HepG2 (cell line): ENCODE results near the gene XPR1. TPM values are rescaled to one million over a fixed set of nuclear protein-coding genes. Genes with fewer than 3 reads are reported as not detected.

Source experiments
- ATAC-seq: fragments of 200-7000 bp; cut with Tn5 transposase; 3 replicates; pipeline ENCODE4 v1.9.1; 2020; ENCODE audit warnings: mild to moderate bottlenecking, moderate library complexity
- BruUV-seq: library from RNA; stranded (reverse); fragments of 400-500 nt; replicated peaks from 2 replicates; lab custom pipeline; 2021; lab: Mats Ljungman, UMichigan
- CTCF ChIA-PET: fragments of 300-600 bp; formaldehyde crosslinking; extraction: SDS; loops from one replicate; lab custom pipeline; 2021; ENCODE audit warnings: low total read pairs, inconsistent platforms, low intra/inter-chr PET ratio; lab: Yijun Ruan, JAX
- POLR2A ChIA-PET: fragments of 350-600 bp; sonication (Branson Sonifier 250); formaldehyde crosslinking; loops from one replicate; lab custom pipeline; 2020; ENCODE audit warnings: antibody characterized with exemption, inconsistent platforms; lab: Yijun Ruan, JAX
- DNase-seq: peaks from one replicate; pipeline ENCODE4 v3.0.0-alpha.2; 2015; ENCODE audit warnings: low spot score
- FAIRE-seq: peaks from 3 replicates; lab custom pipeline; 2011; peaks lifted over from hg19 to GRCh38; lab: Jason Lieb, UNC
- H2AFZ ChIP-seq: one replicate; pipeline ENCODE4 v1.6.1; 2011; ENCODE audit warnings: low read length, inconsistent platforms
- H3K27ac ChIP-seq: fragments of 300-600 bp; 3 replicates; pipeline ENCODE4 v1.8.0; 2011; ENCODE audit warnings: mixed run types, mild to moderate bottlenecking, mixed read lengths, low read length, inconsistent platforms; ENCODE audit not compliant: insufficient read depth; ENCODE audit errors: extremely low read length
- H3K27me3 ChIP-seq, 2 experiments: fragments of 200-600 bp in 1 of 2; 2 replicates in 1 of 2; 3 replicates in 1 of 2; pipeline versions ENCODE4 v1.6.0 to v1.8.0; 2011; ENCODE audit warnings: low read length in 2 of 2, mild to moderate bottlenecking in 2 of 2, moderate library complexity in 2 of 2, inconsistent platforms in 1 of 2; ENCODE audit not compliant: insufficient read depth in 2 of 2, control insufficient read depth in 1 of 2
- H3K36me3 ChIP-seq, 2 experiments: fragments of 200-600 bp in 1 of 2; replicated peaks in 1 of 2; 2 replicates in 1 of 2; 3 replicates in 1 of 2; pipeline versions ENCODE4 v1.5.1 to v1.8.0; 2011; ENCODE audit warnings: low read length in 2 of 2, inconsistent platforms in 1 of 2; ENCODE audit not compliant: insufficient read depth in 2 of 2, control insufficient read depth in 1 of 2
- H3K4me1 ChIP-seq: 2 replicates; pipeline ENCODE4 v1.5.1; 2012; ENCODE audit warnings: low read length, inconsistent platforms; ENCODE audit not compliant: insufficient read depth
- H3K4me2 ChIP-seq: 2 replicates; pipeline ENCODE4 v1.6.0; 2011; ENCODE audit warnings: low read depth, low read length, inconsistent platforms
- H3K4me3 ChIP-seq, 3 experiments: fragments of 200-600 bp in 1 of 3; sonication (generic), shearing (Covaris generic) in 1 of 3; replicated peaks in 1 of 3; 2 replicates each; pipeline ENCODE4 v1.5.1; 2011 to 2016; ENCODE audit warnings: low read length in 3 of 3, inconsistent platforms in 2 of 3, low read depth in 2 of 3, mild to moderate bottlenecking in 2 of 3, control low read depth in 1 of 3, mixed read lengths in 1 of 3; ENCODE audit not compliant: insufficient read depth in 1 of 3
- H3K79me2 ChIP-seq: one replicate; pipeline ENCODE4 v1.6.1; 2011; ENCODE audit warnings: low read length, inconsistent platforms; ENCODE audit not compliant: insufficient read depth
- H3K9ac ChIP-seq: 2 replicates; pipeline ENCODE4 v1.6.0; 2011; ENCODE audit warnings: mild to moderate bottlenecking, low read depth, low read length, inconsistent platforms; ENCODE audit not compliant: insufficient read depth
- H3K9me3 ChIP-seq: 2 replicates; pipeline ENCODE4 v1.5.1; 2012; ENCODE audit warnings: mild to moderate bottlenecking, low read length
- H4K20me1 ChIP-seq: 2 replicates; pipeline ENCODE4 v1.6.0; 2011; ENCODE audit warnings: inconsistent platforms, mild to moderate bottlenecking, low read length, moderate library complexity; ENCODE audit not compliant: insufficient read depth
- ATF2 ChIP-seq: sonication (generic); formaldehyde crosslinking; IDR thresholded peaks from 2 replicates; pipeline ENCODE4 v1.4.0; 2020; ENCODE audit warnings: missing genetic modification reagents
- CHD2 ChIP-seq: IDR thresholded peaks from 2 replicates; pipeline ENCODE4 v1.6.1; 2011; ENCODE audit warnings: low read depth, low read length, improper control_type of control experiment
- DMAP1 ChIP-seq: IDR thresholded peaks from 2 replicates; pipeline ENCODE4 v1.6.1; 2016
- HHEX ChIP-seq: IDR thresholded peaks from 2 replicates; pipeline ENCODE4 v1.6.1; 2016; ENCODE audit warnings: control low read depth
- HNRNPUL1 ChIP-seq: fragments of 200-400 bp; formaldehyde crosslinking; IDR thresholded peaks from 2 replicates; pipeline ENCODE4 v1.6.1; 2017; ENCODE audit warnings: low read depth, mild to moderate bottlenecking, low read length, moderate library complexity
- POLR2AphosphoS2 ChIP-seq: IDR thresholded peaks from 2 replicates; pipeline ENCODE4 v1.6.1; 2011; ENCODE audit warnings: low read depth, low read length, improper control_type of control experiment
- PRMT3 ChIP-seq: sonication (generic); formaldehyde crosslinking; IDR thresholded peaks from 2 replicates; pipeline ENCODE4 v1.8.1; 2022; ENCODE audit warnings: low read depth, mild to moderate bottlenecking, moderate library complexity, missing genetic modification reagents, borderline replicate concordance
- ZFP36L1 ChIP-seq: sonication (generic); formaldehyde crosslinking; IDR thresholded peaks from 2 replicates; pipeline ENCODE4 v1.8.0; 2022; ENCODE audit warnings: mild to moderate bottlenecking, missing genetic modification reagents, moderate library complexity
- ZNF263 ChIP-seq: sonication (generic); formaldehyde crosslinking; IDR thresholded peaks from 2 replicates; pipeline ENCODE4 v1.4.0; 2020; ENCODE audit warnings: missing genetic modification reagents
- ZNF574 ChIP-seq: sonication (generic); formaldehyde crosslinking; IDR thresholded peaks from 2 replicates; pipeline ENCODE4 v1.4.0; 2020; ENCODE audit warnings: missing genetic modification reagents
- ZNF616 ChIP-seq: sonication (generic); formaldehyde crosslinking; IDR thresholded peaks from 2 replicates; pipeline ENCODE4 v1.5.0; 2020; ENCODE audit warnings: low read depth, mild to moderate bottlenecking, missing genetic modification reagents
- WGBS: methylation state at CpG from one replicate; pipeline ENCODE4 v1.1.6; 2017; ENCODE audit warnings: low lambda C conversion rate; 5-methylcytosine and 5-hydroxymethylcytosine counted together
- in situ Hi-C: cut with HindIII; loops from 2 replicates; pipeline ENCODE4 v1.10.0; 2017; ENCODE audit warnings: low pct_unique_long_range_greater_than_20kb; ENCODE audit not compliant: extremely low pct_ligation_motif_present
- intact Hi-C: fragments of 100-400 bp; cut with micrococcal nuclease; formaldehyde crosslinking; loops from one replicate; pipeline ENCODE4 v1.10.0; 2022; ENCODE audit not compliant: unreplicated experiment
- polyA plus RNA-seq, 8 experiments: library from polyadenylated mRNA; depleted of rRNA in 3 of 8; stranded (reverse) in 7 of 8; unstranded in 1 of 8; fragments of >200 nt; fragmentation: Illumina TruSeq in 4 of 8; extraction: Trizol in 4 of 8; gene quantifications; 2 replicates each; pipeline versions ENCODE4 v1.2.1 to v1.2.3, GENCODE V29; 2011 to 2016; ENCODE audit warnings: low read depth in 4 of 8, missing spikeins in 1 of 8, mixed read lengths in 1 of 8; ENCODE audit not compliant: insufficient read depth in 1 of 8
- total RNA-seq, 5 experiments: library from RNA; depleted of rRNA; stranded (reverse); fragments of >200 nt; fragmentation: Illumina TruSeq; extraction: Trizol; gene quantifications; 2 replicates each; pipeline ENCODE4 v1.2.3, GENCODE V29; 2016; ENCODE audit warnings: low read depth in 1 of 5

The XPR1 gene
- total and polyA plus RNA-seq, 2 of the 13 experiments (the other 11 are each of a cell fraction or from before 2014, with no cell fraction given), result 22.3 to 23.6 TPM

GRCh38 chr1:180884588-180885300 is 252.9 kb downstream of the XPR1 start:
- CTCF ChIA-PET, result no interaction called here
- Histone ChIP-seq H3K9ac (no peak overlapping the region), H3K4me2 (no peak overlapping the region), H3K36me3 (peaks cover 0 to 1% of the 10 kb centered on the region in 2 experiments; a peak in 1 of 5 replicates), H3K27me3 (no peaks in the 10 kb centered on the region), H3K4me3 (no peak overlapping the region), H3K27ac (no peak overlapping the region), H4K20me1 (no peaks in the 10 kb centered on the region), H3K9me3 (no peaks in the 10 kb centered on the region), H3K79me2 (no peaks in the 10 kb centered on the region), H2AFZ (no peak overlapping the region), H3K4me1 (no peaks in the 10 kb centered on the region)
- BruUV-seq, result no TSS peak
- 98% methylated on average over 3 of the region's 3 CpGs for WGBS
- intact Hi-C loops (loop anchor here (5.0 to 10.0 kb wide), 2 partner anchors 150 to 198 kb away; partner anchors contain the start of gene MR1), in situ Hi-C loops (loop anchor here (10.0 kb wide), 1 partner anchor 260 kb away; no protein-coding TSS in a partner anchor)
- POLR2A ChIA-PET, result no interaction called here
- no peak for ATAC-seq
- no peak for DNase-seq
- TF ChIP-seq DMAP1 (CRISPR knock-in tag) (no peak), ATF2 (CRISPR knock-in tag) (no peak), PRMT3 (no peak), HNRNPUL1 (no peak), ZFP36L1 (no peak), POLR2AphosphoS2 (no peak), ZNF263 (no peak), HHEX (no peak), ZNF616 (CRISPR knock-in tag) (no peak), ZNF574 (CRISPR knock-in tag) (no peak), CHD2 (no peak)
- FAIRE-seq, result no peak
